ENCODE measurements around the gene PRPF40B. TPM values are rescaled to one million over a fixed set of nuclear protein-coding genes. Genes with fewer than 3 reads are reported as not detected.

The PRPF40B gene
- polyA plus RNA-seq, 2 of the 4 experiments (the other 2 are of a cell fraction): 15.0 to 17.0 TPM

GRCh38 chr12:49649445-49649844 is 26.1 kb downstream of the PRPF40B start (continued):
- TF ChIP-seq, protein P1, sequence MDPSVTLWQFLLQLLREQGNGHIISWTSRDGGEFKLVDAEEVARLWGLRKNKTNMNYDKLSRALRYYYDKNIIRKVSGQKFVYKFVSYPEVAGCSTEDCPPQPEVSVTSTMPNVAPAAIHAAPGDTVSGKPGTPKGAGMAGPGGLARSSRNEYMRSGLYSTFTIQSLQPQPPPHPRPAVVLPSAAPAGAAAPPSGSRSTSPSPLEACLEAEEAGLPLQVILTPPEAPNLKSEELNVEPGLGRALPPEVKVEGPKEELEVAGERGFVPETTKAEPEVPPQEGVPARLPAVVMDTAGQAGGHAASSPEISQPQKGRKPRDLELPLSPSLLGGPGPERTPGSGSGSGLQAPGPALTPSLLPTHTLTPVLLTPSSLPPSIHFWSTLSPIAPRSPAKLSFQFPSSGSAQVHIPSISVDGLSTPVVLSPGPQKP (IDR thresholded peaks at IDR 0.05; ENCODE audit: low read depth, low read length): no peak
- no peak for TF ChIP-seq EP300 (IDR thresholded peaks at IDR 0.05)
- TF ChIP-seq RARB (CRISPR knock-in tag; IDR thresholded peaks at IDR 0.05): no peak
- TF ChIP-seq MAZ (IDR thresholded peaks at IDR 0.05; ENCODE audit: borderline replicate concordance, low read depth, low read length): no peak

GRCh38 chr12:49649892-49650291 is 26.5 kb downstream of the PRPF40B start:
- DNase-seq (ENCODE audit: low read depth in 1 of 2, low spot score in 1 of 2): no peak
- 61% methylated on average over 5 of the region's 5 CpGs for WGBS (ENCODE audit: missing lambda C conversion rate)
- ChIA-PET CTCF (interaction anchor here (0.6 to 14.8 kb wide), 7 partner anchors 9 to 189 kb away, joined by 3 to 260 read pairs (median 8); partner anchors contain the start of gene FMNL3), POLR2A (no interaction called here)
- Histone ChIP-seq H3K4me3 (no peak overlapping the region), H3K4me1 (no peaks in the 10 kb centered on the region), H3K4me2 (no peak overlapping the region), H3K9me3 (no peaks in the 10 kb centered on the region), H3K27ac (no peak overlapping the region)
- no peak for TF ChIP-seq FOSL2 (IDR thresholded peaks at IDR 0.05)
- TF ChIP-seq FOSL2 (CRISPR knock-in tag; IDR thresholded peaks at IDR 0.05): no peak
- no peak for TF ChIP-seq HES2 (IDR thresholded peaks at IDR 0.05)
- TF ChIP-seq RARB (CRISPR knock-in tag; IDR thresholded peaks at IDR 0.05): no peak
- no peak for TF ChIP-seq HOXB13 (CRISPR knock-in tag; IDR thresholded peaks at IDR 0.05; ENCODE audit: low read depth)
- no peak for TF ChIP-seq MAZ (IDR thresholded peaks at IDR 0.05; ENCODE audit: borderline replicate concordance, low read depth, low read length)
- no peak for TF ChIP-seq POLR2A (IDR thresholded peaks at IDR 0.05; ENCODE audit: low read length)
- TF ChIP-seq SMC3 (IDR thresholded peaks at IDR 0.05): no peak
- TF ChIP-seq, protein P2, sequence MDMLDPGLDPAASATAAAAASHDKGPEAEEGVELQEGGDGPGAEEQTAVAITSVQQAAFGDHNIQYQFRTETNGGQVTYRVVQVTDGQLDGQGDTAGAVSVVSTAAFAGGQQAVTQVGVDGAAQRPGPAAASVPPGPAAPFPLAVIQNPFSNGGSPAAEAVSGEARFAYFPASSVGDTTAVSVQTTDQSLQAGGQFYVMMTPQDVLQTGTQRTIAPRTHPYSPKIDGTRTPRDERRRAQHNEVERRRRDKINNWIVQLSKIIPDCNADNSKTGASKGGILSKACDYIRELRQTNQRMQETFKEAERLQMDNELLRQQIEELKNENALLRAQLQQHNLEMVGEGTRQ (IDR thresholded peaks at IDR 0.05): no peak
- no peak for TF ChIP-seq HOXA7 (CRISPR knock-in tag; IDR thresholded peaks at IDR 0.05)
- TF ChIP-seq CBX2 (IDR thresholded peaks at IDR 0.05; ENCODE audit: borderline replicate concordance, low read depth): no peak
- TF ChIP-seq MAFK (IDR thresholded peaks at IDR 0.05; ENCODE audit: partially characterized antibody): no peak
- TF ChIP-seq PHF8 (IDR thresholded peaks at IDR 0.05; ENCODE audit: borderline replicate concordance, low read depth): no peak
- no peak for TF ChIP-seq E2F6 (IDR thresholded peaks at IDR 0.05; ENCODE audit: borderline replicate concordance, low read depth)
- TF ChIP-seq KDM5A (IDR thresholded peaks at IDR 0.05): no peak
- no peak for TF ChIP-seq ZFP36 (IDR thresholded peaks at IDR 0.05; ENCODE audit: borderline replicate concordance, partially characterized antibody)
- no peak for TF ChIP-seq HDAC2 (IDR thresholded peaks at IDR 0.05)
- TF ChIP-seq CHD2 (IDR thresholded peaks at IDR 0.05; ENCODE audit: low read length, partially characterized antibody): no peak
- TF ChIP-seq, protein P1 (IDR thresholded peaks at IDR 0.05; ENCODE audit: low read depth, low read length): no peak
- TF ChIP-seq KDM1A (IDR thresholded peaks at IDR 0.05; ENCODE audit: low read depth): no peak
- no peak for TF ChIP-seq CHD4 (IDR thresholded peaks at IDR 0.05; ENCODE audit: borderline replicate concordance)
- no peak for FAIRE-seq
- no peak for ATAC-seq

GRCh38 chr12:49651855-49652254 is 28.5 kb downstream of the PRPF40B start:
- CTCF ChIA-PET: interaction anchor here (0.6 to 6.2 kb wide), 8 partner anchors 9 to 914 kb away, joined by 3 to 41 read pairs (median 4); partner anchors contain the start of gene TMBIM6
- Histone ChIP-seq H3K4me3 (no peak overlapping the region), H3K9me3 (no peaks in the 10 kb centered on the region), H3K4me2 (no peak overlapping the region), H3K4me1 (no peaks in the 10 kb centered on the region), H3K27ac (no peak overlapping the region)
- 84% methylated on average over 5 of the region's 8 CpGs for WGBS (ENCODE audit: missing lambda C conversion rate)
- TF ChIP-seq ZNF302 (CRISPR knock-in tag; IDR thresholded peaks at IDR 0.05) (no peak), ESRRA (IDR thresholded peaks at IDR 0.05; ENCODE audit: borderline replicate concordance, low read length) (no peak), EHMT2 (IDR thresholded peaks at IDR 0.05; ENCODE audit: low read depth) (no peak), HOXB13 (CRISPR knock-in tag; IDR thresholded peaks at IDR 0.05; ENCODE audit: low read depth) (no peak), NFE2L2 (conservative IDR thresholded peaks at IDR 0.05; ENCODE audit: low read length) (no peak), HDAC2 (IDR thresholded peaks at IDR 0.05) (no peak), ZFP36 (IDR thresholded peaks at IDR 0.05; ENCODE audit: borderline replicate concordance, partially characterized antibody) (no peak), MAFK (IDR thresholded peaks at IDR 0.05; ENCODE audit: partially characterized antibody) (no peak), ZSCAN20 (CRISPR knock-in tag; IDR thresholded peaks at IDR 0.05) (no peak), KDM1A (IDR thresholded peaks at IDR 0.05; ENCODE audit: low read depth) (no peak), EP300 (IDR thresholded peaks at IDR 0.05) (no peak)
- TF ChIP-seq, protein P1 (IDR thresholded peaks at IDR 0.05; ENCODE audit: low read depth, low read length): no peak
- TF ChIP-seq, protein P2 (IDR thresholded peaks at IDR 0.05): no peak
- no peak for DNase-seq (ENCODE audit: low read depth in 1 of 2, low spot score in 1 of 2)
- POLR2A ChIA-PET: no interaction called here
- no peak for FAIRE-seq
- ATAC-seq: no peak

Measured in A549 (cell line).